Loucy (cell line): Measurements from ENCODE around the gene PDE4D.

Source experiments
- CTCF ChIP-seq: fragments of 200-600 bp; sonication (generic); conservative IDR thresholded peaks from 2 replicates; pipeline ENCODE4 v1.5.1; 2014; ENCODE audit warnings: mild to moderate bottlenecking, antibody characterized with exemption, low read length
- EZH2phosphoT487 ChIP-seq: fragments of 200-600 bp; IDR thresholded peaks from 2 replicates; pipeline ENCODE4 v1.6.1; 2018; ENCODE audit warnings: antibody characterized with exemption, mild to moderate bottlenecking, moderate library complexity, borderline replicate concordance

- TF ChIP-seq CTCF (no peak), EZH2phosphoT487 (no peak)
These were observed 807.5 kb downstream of the PDE4D start for GRCh38 chr5:59086024-59086423.
